Keratinocyte (primary cell): ENCODE data around the gene SLC51B. TPM values are rescaled to one million over a fixed set of nuclear protein-coding genes. Genes with fewer than 3 reads are reported as not detected.

Experiments
- DNase-seq: peaks from one replicate; pipeline ENCODE4 v3.0.0-alpha.2; 2011; ENCODE audit warnings: low read depth, missing footprints, low spot score
- FAIRE-seq: peaks from 2 replicates; lab custom pipeline; 2011; peaks lifted over from hg19 to GRCh38; lab: Jason Lieb, UNC
- H2AFZ ChIP-seq: 2 replicates; pipeline ENCODE4 v1.6.0; 2012; ENCODE audit warnings: low read length, control low read depth, inconsistent platforms; ENCODE audit not compliant: control insufficient read depth
- H3K27ac ChIP-seq: 2 replicates; pipeline ENCODE4 v1.5.1; 2011; ENCODE audit warnings: low read length; ENCODE audit not compliant: control insufficient read depth, insufficient read depth
- H3K27me3 ChIP-seq: 3 replicates; pipeline ENCODE4 v1.6.0; 2011; ENCODE audit warnings: low read length; ENCODE audit not compliant: control insufficient read depth, insufficient read depth; ENCODE audit errors: extremely low read depth
- H3K36me3 ChIP-seq, 2 experiments: 2 replicates in 1 of 2; 3 replicates in 1 of 2; pipeline ENCODE4 v1.5.1; 2011; ENCODE audit warnings: low read length in 2 of 2, mild to moderate bottlenecking in 1 of 2; ENCODE audit not compliant: control insufficient read depth in 2 of 2, insufficient read depth in 2 of 2; ENCODE audit errors: extremely low read depth in 1 of 2
- H3K4me1 ChIP-seq: 3 replicates; pipeline ENCODE4 v1.5.1; 2011; ENCODE audit warnings: low read length; ENCODE audit not compliant: control insufficient read depth, insufficient read depth; ENCODE audit errors: extremely low read depth
- H3K4me2 ChIP-seq: 3 replicates; pipeline ENCODE4 v1.6.0; 2011; ENCODE audit warnings: low read depth, low read length; ENCODE audit not compliant: control insufficient read depth, insufficient read depth; ENCODE audit errors: extremely low read depth
- H3K4me3 ChIP-seq, 3 experiments: fragments of 200-600 bp in 1 of 3; sonication (generic) in 1 of 3; 2 replicates in 2 of 3; 3 replicates in 1 of 3; pipeline ENCODE4 v1.5.1; 2011 to 2016; ENCODE audit warnings: low read length in 3 of 3, mild to moderate bottlenecking in 3 of 3, control low read depth in 2 of 3, inconsistent platforms in 1 of 3, low read depth in 1 of 3, mixed read lengths in 1 of 3, mixed run types in 1 of 3, moderate library complexity in 1 of 3; ENCODE audit not compliant: control insufficient read depth in 2 of 3, insufficient read depth in 2 of 3; ENCODE audit errors: extremely low read depth in 1 of 3
- H3K79me2 ChIP-seq: 2 replicates; pipeline ENCODE4 v1.6.0; 2012; ENCODE audit warnings: low read length; ENCODE audit not compliant: control insufficient read depth, insufficient read depth
- H3K9ac ChIP-seq: 3 replicates; pipeline ENCODE4 v1.6.0; 2011; ENCODE audit warnings: low read length; ENCODE audit not compliant: control insufficient read depth, insufficient read depth; ENCODE audit errors: extremely low read depth
- H3K9me1 ChIP-seq: 3 replicates; pipeline ENCODE4 v1.6.0; 2011; ENCODE audit warnings: low read length; ENCODE audit not compliant: control insufficient read depth, insufficient read depth; ENCODE audit errors: extremely low read depth
- H3K9me3 ChIP-seq: 2 replicates; pipeline ENCODE4 v1.5.1; 2012; ENCODE audit warnings: low read depth, low read length; ENCODE audit not compliant: control insufficient read depth
- H4K20me1 ChIP-seq: 3 replicates; pipeline ENCODE4 v1.6.0; 2011; ENCODE audit warnings: low read length; ENCODE audit not compliant: control insufficient read depth, insufficient read depth; ENCODE audit errors: extremely low read depth
- EZH2 ChIP-seq: IDR thresholded peaks from one replicate; pipeline ENCODE4 v1.6.1; 2012; ENCODE audit warnings: inconsistent platforms, mild to moderate bottlenecking, low read length, moderate library complexity
- dilution Hi-C: fragments of 300-500 bp; cut with MboI; formaldehyde crosslinking; loops from one replicate; pipeline ENCODE4 v1.7.0; 2020; ENCODE audit warnings: low sequenced_read_pairs; ENCODE audit not compliant: extremely low pct_ligation_motif_present
- polyA plus RNA-seq, 5 experiments: library from polyadenylated mRNA; depleted of rRNA in 3 of 5; stranded (reverse) in 3 of 5; stranded (forward) in 1 of 5; unstranded in 1 of 5; fragments of >200 nt; gene quantifications; 1 replicate in 1 of 5; 2 replicates in 3 of 5; 3 replicates in 1 of 5; pipeline versions ENCODE4 v1.2.1 to v1.2.3, GENCODE V29; 2011 to 2012; ENCODE audit warnings: missing spikeins in 2 of 5, low read depth in 1 of 5, low replicate concordance in 1 of 5
- TF ChIP-seq, protein P1 (sequence below), 3 experiments: IDR thresholded peaks in 1 of 3; conservative IDR thresholded peaks in 1 of 3; optimal IDR thresholded peaks in 1 of 3; 2 replicates in 2 of 3; 3 replicates in 1 of 3; pipeline versions ENCODE3 to v1.5.1; 2011; ENCODE audit warnings: low read length in 3 of 3, mild to moderate bottlenecking in 3 of 3, moderate library complexity in 2 of 3, control low read depth in 1 of 3, inconsistent platforms in 1 of 3; ENCODE audit not compliant: insufficient read depth in 2 of 3; ENCODE audit errors: extremely low read depth in 1 of 3

SLC51B gene
- polyA plus RNA-seq, 1 donor (not counting 4 experiments of a cell fraction or from before 2014, with no cell fraction given): not detected

GRCh38 chr15:65052956-65053355, 7.8 kb downstream of the SLC51B start:
- no peaks in the 10 kb centered on the region for H3K9me1 ChIP-seq
- TF ChIP-seq, protein P1, sequence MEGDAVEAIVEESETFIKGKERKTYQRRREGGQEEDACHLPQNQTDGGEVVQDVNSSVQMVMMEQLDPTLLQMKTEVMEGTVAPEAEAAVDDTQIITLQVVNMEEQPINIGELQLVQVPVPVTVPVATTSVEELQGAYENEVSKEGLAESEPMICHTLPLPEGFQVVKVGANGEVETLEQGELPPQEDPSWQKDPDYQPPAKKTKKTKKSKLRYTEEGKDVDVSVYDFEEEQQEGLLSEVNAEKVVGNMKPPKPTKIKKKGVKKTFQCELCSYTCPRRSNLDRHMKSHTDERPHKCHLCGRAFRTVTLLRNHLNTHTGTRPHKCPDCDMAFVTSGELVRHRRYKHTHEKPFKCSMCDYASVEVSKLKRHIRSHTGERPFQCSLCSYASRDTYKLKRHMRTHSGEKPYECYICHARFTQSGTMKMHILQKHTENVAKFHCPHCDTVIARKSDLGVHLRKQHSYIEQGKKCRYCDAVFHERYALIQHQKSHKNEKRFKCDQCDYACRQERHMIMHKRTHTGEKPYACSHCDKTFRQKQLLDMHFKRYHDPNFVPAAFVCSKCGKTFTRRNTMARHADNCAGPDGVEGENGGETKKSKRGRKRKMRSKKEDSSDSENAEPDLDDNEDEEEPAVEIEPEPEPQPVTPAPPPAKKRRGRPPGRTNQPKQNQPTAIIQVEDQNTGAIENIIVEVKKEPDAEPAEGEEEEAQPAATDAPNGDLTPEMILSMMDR (optimal IDR thresholded peaks at IDR 0.05 in 1 of 3, IDR thresholded peaks at IDR 0.05 in 1 of 3, conservative IDR thresholded peaks at IDR 0.05 in 1 of 3; ENCODE audit: extremely low read depth in 1 of 3, insufficient read depth in 2 of 3, low read length in 3 of 3): no peak
- no peak for TF ChIP-seq EZH2
- H3K9me3 ChIP-seq: no peaks in the 10 kb centered on the region
- no peaks in the 10 kb centered on the region for H3K79me2 ChIP-seq
- DNase-seq: no peak
- FAIRE-seq: no peak
- H4K20me1 ChIP-seq: no peaks in the 10 kb centered on the region
- no peak overlapping the region for H3K27ac ChIP-seq
- dilution Hi-C loops: no loop called here
- no peaks in the 10 kb centered on the region for H3K4me1 ChIP-seq
- no peak overlapping the region for H2AFZ ChIP-seq
- H3K36me3 ChIP-seq: no peaks in the 10 kb centered on the region
- H3K4me3 ChIP-seq: no peak overlapping the region
- H3K4me2 ChIP-seq: no peak overlapping the region
- no peaks in the 10 kb centered on the region for H3K27me3 ChIP-seq
- no peak overlapping the region for H3K9ac ChIP-seq

- H3K4me1 ChIP-seq: no peaks in the 10 kb centered on the region
- H2AFZ ChIP-seq: no peak overlapping the region
- no peak for FAIRE-seq
- H4K20me1 ChIP-seq: no peaks in the 10 kb centered on the region
- dilution Hi-C loops: no loop called here
- no peak for DNase-seq
- no peak overlapping the region for H3K27ac ChIP-seq
- no peaks in the 10 kb centered on the region for H3K36me3 ChIP-seq
- H3K9ac ChIP-seq: no peak overlapping the region
- H3K9me3 ChIP-seq: no peaks in the 10 kb centered on the region
- H3K27me3 ChIP-seq: peaks cover 5% of the 10 kb centered on the region
- no peak overlapping the region for H3K4me3 ChIP-seq
- H3K9me1 ChIP-seq: no peaks in the 10 kb centered on the region
- no peak for TF ChIP-seq EZH2
- TF ChIP-seq, protein P1 (optimal IDR thresholded peaks at IDR 0.05 in 1 of 3, IDR thresholded peaks at IDR 0.05 in 1 of 3, conservative IDR thresholded peaks at IDR 0.05 in 1 of 3; ENCODE audit: extremely low read depth in 1 of 3, insufficient read depth in 2 of 3, low read length in 3 of 3): peak; percentile 85 to 93 (median 90)
- H3K79me2 ChIP-seq: no peaks in the 10 kb centered on the region
- H3K4me2 ChIP-seq: no peak overlapping the region
Observed at GRCh38 chr15:65054333-65055200, 9.4 kb downstream of the SLC51B start.
